ENCODE data around the gene TRIM69.
A peak's percentile ranks its signal among the peaks of the same experiment; 100 is the strongest.
"Not testable (repeated sequence)": the region's sequence is repeated elsewhere in the genome, so short reads cannot be mapped to it uniquely, and the experiment has no call there.

The TRIM69 gene

GRCh38 chr15:44736181-44736765, at the start of gene TRIM69:
Gene TRIM69, plus strand, starts transcription at chr15:44736528. Its CDS starts 177 bp downstream, at chr15:44736705.
- DNase-seq: no peak

- DNase-seq: not testable (repeated sequence)
Measured at GRCh38 chr15:44689318-44689717, 47.0 kb upstream of the TRIM69 start.

GRCh38 chr15:44690245-44690644, 46.1 kb upstream of the TRIM69 start:
- DNase-seq: not testable (repeated sequence)

GRCh38 chr15:44692659-44693058, 43.7 kb upstream of the TRIM69 start:
- no peak for DNase-seq

- no peak for DNase-seq
Measured at GRCh38 chr15:44694416-44694815, 41.9 kb upstream of the TRIM69 start.

GRCh38 chr15:44695294-44695693, 41.0 kb upstream of the TRIM69 start:
- DNase-seq: no peak

- DNase-seq: no peak
Measured at GRCh38 chr15:44697014-44697413, 39.3 kb upstream of the TRIM69 start.

- DNase-seq: no peak
Measured at GRCh38 chr15:44698641-44699040, 37.7 kb upstream of the TRIM69 start.

- not testable (repeated sequence) for DNase-seq
Measured at GRCh38 chr15:44700676-44701075, 35.7 kb upstream of the TRIM69 start.

GRCh38 chr15:44705986-44706385, 30.3 kb upstream of the TRIM69 start:
- DNase-seq: no peak

GRCh38 chr15:44706401-44706800, 29.9 kb upstream of the TRIM69 start:
- no peak for DNase-seq

- DNase-seq: no peak
Measured at GRCh38 chr15:44706946-44707636, 29.2 kb upstream of the TRIM69 start.

- no peak for DNase-seq
Measured at GRCh38 chr15:44710236-44711095, 25.9 kb upstream of the TRIM69 start.

GRCh38 chr15:44711096-44711742, 25.1 kb upstream of the TRIM69 start, which contains the start of the genes B2M and PATL2:
Gene B2M, plus strand, starts transcription at chr15:44711517. Its CDS starts 30 bp downstream, at chr15:44711547.
Gene PATL2, minus strand, starts transcription at chr15:44711323. Its CDS starts 34,833 bp downstream, at chr15:44676490.
- peak; percentile 86 for DNase-seq

GRCh38 chr15:44711743-44712345, 24.5 kb upstream of the TRIM69 start:
- DNase-seq: no peak

- no peak for DNase-seq
Measured at GRCh38 chr15:44712346-44713005, 23.9 kb upstream of the TRIM69 start.

- no peak for DNase-seq
Measured at GRCh38 chr15:44713006-44713966, 23.0 kb upstream of the TRIM69 start.

GRCh38 chr15:44715142-44715796, 21.1 kb upstream of the TRIM69 start:
- no peak for DNase-seq

- no peak for DNase-seq
Measured at GRCh38 chr15:44715797-44716334, 20.5 kb upstream of the TRIM69 start.

Data from NCI-H446 treated with DMSO at 0.1 percent for 48 hours (cell line).